Epithelial cell of proximal tubule (primary cell): Measurements from ENCODE around the gene DPP10. TPM values are rescaled to one million over a fixed set of nuclear protein-coding genes. Genes with fewer than 3 reads are reported as not detected.

Experiments
- DNase-seq: peaks from one replicate; pipeline ENCODE4 v3.0.0-alpha.2; 2011; ENCODE audit warnings: low read depth
- H3K4me3 ChIP-seq: 2 replicates; pipeline ENCODE4 v1.5.1; 2011; ENCODE audit warnings: low read depth, mild to moderate bottlenecking, low read length
- total RNA-seq: library from RNA; depleted of rRNA; stranded (reverse); fragments of >200 nt; gene quantifications from 2 replicates; pipeline ENCODE4 v1.2.3, GENCODE V29; 2015
- TF ChIP-seq, protein P1 (sequence below): conservative IDR thresholded peaks from 2 replicates; pipeline ENCODE4 v1.5.1; 2012; ENCODE audit warnings: low read depth, mild to moderate bottlenecking, low read length

DPP10 gene
- total RNA-seq, 1 donor from 2014 or later: 0.06 TPM

DNA sequence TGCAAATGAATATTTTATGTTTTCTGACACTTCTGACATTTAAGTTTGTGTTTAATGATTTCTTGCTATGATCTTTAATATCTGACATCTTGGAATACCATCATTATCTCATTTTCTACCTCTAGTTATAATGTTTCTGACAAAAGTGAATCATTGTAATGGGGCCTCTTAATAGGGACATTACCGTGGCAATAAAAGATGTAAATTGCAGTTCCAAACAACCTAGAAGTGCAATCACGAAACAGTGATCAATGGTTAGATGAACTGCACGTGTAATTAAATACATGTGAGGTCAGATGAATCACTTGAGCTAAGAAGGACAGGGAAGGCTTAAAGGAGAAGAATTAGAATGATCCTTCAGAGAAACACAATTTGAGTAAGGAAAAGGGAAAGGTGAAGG, 1078.3 kb downstream of the DPP10 start:
- H3K4me3 ChIP-seq: no peak overlapping the region
- TF ChIP-seq, protein P1, sequence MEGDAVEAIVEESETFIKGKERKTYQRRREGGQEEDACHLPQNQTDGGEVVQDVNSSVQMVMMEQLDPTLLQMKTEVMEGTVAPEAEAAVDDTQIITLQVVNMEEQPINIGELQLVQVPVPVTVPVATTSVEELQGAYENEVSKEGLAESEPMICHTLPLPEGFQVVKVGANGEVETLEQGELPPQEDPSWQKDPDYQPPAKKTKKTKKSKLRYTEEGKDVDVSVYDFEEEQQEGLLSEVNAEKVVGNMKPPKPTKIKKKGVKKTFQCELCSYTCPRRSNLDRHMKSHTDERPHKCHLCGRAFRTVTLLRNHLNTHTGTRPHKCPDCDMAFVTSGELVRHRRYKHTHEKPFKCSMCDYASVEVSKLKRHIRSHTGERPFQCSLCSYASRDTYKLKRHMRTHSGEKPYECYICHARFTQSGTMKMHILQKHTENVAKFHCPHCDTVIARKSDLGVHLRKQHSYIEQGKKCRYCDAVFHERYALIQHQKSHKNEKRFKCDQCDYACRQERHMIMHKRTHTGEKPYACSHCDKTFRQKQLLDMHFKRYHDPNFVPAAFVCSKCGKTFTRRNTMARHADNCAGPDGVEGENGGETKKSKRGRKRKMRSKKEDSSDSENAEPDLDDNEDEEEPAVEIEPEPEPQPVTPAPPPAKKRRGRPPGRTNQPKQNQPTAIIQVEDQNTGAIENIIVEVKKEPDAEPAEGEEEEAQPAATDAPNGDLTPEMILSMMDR: no peak
- no peak for DNase-seq

DNA sequence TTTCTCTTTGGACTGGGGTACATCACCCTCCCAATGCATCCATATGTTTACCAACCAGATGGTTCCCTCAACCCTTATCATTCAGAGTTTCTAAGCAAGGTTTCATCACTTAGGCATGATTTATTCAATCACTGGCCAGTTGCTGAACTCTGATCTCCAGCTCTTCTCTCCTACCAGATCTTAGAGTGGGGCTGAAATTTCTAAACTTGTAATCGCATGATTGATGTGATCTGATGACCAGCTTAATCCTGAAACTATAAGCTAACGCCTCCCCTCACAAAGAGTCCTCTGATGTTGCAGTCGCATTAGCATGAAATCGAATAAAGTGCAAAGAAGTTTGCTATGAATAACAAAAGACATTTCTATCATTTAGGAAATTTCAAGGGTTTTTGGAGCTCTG, 1082.0 kb downstream of the DPP10 start:
- H3K4me3 ChIP-seq: no peak overlapping the region
- TF ChIP-seq, protein P1: no peak
- no peak for DNase-seq

DNA sequence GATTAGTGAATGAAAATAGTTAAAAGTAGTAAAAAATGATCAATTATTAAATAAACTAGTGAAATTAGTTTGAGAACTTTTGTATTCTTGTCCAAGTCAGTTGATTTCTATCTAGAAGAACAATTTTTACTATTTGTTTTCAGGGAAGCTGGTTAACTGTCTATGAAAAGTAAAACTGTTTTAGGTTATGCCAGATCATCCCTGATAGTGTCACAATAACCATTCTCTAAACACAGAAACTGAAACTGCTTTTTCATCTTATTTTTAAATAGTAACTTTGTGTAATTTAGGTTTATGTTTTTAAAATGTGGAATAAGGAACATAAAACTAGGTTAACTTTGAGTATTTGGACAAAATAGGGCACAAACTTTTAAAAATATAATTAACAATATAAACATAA, 1087.2 kb downstream of the DPP10 start:
- TF ChIP-seq, protein P1: no peak

DNA sequence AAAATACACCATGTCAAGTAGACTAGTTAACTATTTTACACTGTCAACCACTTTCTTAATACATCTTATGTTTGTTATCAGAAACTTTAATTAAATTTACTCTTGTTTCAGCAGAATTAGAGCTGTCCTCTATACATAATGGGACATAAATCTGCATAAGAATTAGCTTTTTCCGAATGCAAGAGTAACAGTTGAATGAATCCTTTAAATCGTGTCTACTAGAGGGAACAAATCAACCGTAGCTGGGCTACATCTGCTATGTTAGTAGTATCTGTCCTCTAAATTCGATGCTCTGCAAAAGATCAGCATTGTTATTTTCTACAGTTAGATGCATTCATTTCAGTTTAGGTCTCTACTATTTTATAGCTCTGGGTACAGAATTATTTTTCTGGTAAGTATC, 1090.6 kb downstream of the DPP10 start:
- no peak overlapping the region for H3K4me3 ChIP-seq
- DNase-seq: no peak
- TF ChIP-seq, protein P1: no peak

More for the DNA sequence above, 1087.2 kb downstream of the DPP10 start:
- no peak for DNase-seq
- no peak overlapping the region for H3K4me3 ChIP-seq

DNA sequence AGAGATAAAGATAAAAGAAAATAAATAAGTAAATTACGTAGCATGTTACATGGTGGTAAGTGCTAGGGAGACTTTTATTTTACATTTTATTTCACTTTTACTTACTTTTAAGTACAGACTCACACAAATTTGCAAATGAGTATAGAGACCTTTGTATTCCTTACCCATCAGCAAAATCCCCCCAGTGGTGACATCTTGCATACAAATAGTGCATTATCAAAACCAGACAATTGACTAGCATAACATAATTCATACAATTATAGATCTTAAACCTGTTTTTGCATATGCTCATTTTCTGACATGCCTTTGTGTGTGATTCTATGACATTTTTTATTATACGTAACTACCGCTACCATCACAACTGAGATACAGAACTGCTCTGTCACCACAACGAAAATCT, 1099.4 kb downstream of the DPP10 start:
- no peak for DNase-seq
- H3K4me3 ChIP-seq: no peak overlapping the region
- TF ChIP-seq, protein P1: no peak

DNA sequence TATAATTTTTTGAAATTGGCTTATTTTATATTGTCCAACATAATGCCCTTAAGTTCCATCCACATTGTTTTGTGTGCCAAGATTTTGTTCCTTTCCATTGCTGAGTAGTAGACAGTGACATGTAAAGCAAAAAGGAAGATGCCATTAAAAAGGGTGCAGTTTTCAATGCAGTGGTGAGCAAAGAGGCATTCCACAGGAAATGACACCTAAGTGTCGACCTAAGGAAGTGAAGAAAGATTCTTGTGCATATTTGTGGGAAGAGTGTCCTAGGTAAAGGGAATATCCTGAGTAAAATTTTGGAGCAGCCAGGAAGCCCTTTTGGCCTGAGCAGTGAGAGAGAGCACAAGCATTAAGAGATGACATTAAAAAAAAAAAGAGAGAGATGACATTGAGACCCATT, 1099.9 kb downstream of the DPP10 start:
- no peak overlapping the region for H3K4me3 ChIP-seq
- TF ChIP-seq, protein P1: no peak
- no peak for DNase-seq

DNA sequence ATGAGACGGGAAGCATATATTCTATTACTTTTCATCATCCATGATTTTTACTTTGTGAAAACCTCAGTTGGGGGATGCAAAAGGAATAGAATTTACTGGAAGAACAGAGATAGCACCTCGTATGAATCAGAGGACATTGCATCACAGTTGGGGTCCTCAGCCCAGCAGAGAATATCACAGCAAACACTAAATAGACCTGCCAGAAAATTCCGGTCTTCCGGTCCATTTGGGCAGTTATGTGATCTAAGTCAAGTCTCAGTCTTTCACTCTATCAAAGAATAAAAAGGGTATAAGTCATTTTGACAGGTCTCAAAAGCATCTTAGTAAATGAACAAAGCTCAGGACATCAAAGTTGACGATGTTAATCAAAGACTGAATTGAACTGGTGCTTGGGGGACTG, 1100.6 kb downstream of the DPP10 start:
- TF ChIP-seq, protein P1: no peak
- H3K4me3 ChIP-seq: no peak overlapping the region
- DNase-seq: no peak
